Measurements from ENCODE around the gene TNS2.
A peak's percentile ranks its signal among the peaks of the same experiment; 100 is the strongest.
"Not testable (repeated sequence)": the region's sequence is repeated elsewhere in the genome, so short reads cannot be mapped to it uniquely, and the experiment has no call there.

TNS2 gene

DNA sequence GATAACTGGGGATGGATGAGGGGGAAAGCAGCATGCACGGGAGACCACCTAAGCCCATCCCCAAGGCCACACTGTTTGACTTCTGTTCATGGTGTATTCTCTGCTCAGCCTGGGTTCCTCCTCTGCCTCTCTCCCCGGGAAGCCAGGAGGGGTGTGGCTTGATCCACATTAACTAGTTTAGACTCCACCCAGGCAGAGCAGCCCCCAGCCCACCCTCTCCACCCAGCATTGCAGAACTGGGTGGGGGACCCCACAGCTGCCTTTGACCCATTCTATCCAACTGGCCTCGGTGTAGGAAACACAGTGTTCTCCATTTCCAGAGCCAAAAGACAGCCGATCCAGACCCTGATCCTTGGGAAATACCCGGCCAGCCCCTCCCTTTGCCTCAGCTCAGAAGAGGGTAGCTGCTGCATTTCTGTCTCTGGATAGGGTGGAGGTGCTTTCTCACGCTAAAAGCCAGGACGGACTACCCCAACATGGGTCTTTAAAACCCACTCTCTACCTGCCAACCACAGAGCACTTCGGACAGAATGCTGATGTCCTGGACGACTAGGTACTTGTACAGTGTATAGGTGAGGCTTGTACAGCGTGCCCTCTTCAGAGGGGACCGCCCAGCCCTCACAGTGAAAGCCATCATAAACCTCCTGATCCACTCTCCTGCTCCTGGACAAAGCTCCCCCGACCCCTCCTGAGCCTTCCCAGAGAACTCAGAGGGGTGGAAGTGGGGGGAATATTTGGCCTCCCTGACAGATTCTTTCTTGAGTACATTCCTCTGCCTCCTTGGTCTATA is 20.0 kb downstream of the TNS2 start:
- DNase-seq (ENCODE audit: low spot score): no peak

DNA sequence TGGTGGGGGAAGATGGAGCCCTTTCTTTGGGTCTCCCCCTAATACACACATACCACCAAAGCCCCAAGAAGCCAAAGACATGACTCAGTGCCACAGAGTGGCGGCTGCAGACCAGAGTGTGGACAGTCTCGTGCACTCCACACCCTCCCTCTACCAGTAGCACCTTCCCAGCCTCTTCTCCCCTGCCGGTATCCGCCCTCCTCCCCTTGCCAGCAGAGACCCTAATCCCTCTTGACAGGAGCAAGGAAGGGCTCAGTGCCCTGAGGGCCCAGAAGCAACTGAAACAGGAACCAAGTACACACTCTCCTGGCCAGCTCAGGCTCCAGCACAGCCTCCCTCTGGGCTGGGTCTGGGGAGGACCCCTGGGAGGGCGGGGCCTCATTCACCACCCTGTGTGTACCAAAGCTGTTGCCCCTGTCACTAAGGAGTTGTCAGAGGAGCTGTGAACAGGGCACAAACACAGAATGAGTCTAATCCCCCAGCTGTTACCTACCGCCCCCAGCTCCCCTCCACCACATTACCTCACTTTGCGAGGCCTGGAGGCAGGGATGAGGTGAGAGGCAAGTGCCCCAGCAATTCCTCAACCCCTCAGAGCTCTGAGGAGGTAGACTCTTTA is 21.1 kb downstream of the TNS2 start:
- no peak for DNase-seq (ENCODE audit: low spot score)

DNA sequence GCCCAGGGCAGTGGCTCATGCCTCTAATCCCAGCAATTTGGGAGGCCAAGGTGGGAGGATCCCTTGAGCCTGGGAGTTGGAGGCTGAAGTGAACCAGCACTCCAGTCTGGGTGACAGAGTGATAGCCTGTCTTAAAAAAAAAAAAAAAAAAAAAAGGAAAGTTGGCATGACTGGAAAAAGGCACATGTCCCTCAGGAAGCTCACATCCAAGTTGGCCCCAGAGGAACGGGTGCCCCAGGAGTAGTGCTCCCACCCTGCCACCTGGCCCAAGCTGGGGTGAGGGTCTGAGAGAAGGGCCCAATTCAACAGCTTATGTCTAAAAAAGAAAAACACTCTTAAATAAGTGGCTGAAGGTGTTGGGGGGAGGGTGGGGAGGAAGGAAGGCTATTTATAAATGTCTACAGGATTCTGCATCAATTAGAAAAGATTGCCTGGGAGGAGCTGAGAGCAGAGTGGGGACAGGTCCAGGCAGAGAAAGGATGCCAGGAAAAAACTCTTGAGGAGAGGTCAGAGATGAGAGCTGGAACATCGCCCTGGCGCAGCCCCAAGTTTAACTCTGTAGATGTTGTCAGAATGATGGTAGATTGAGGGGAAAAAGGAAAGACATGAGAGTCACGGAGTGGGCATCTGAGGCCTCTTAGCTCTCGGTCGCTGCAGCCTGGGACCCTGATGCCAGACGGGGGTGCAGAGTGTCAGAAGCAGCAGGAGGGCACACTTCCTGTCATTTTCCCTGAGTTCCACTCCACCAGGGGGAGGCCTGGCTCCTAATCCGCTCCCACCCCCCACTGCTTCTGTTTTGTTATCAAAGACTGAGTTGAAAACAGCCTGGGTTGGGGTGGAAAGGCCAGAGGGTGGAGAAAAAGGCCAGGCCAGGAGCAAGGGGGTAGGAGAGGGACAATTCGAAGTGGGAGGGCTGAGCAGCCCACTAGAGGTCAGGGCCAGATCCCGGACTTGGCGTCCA is 22.0 kb downstream of the TNS2 start:
- no peak for DNase-seq (ENCODE audit: low spot score)

DNA sequence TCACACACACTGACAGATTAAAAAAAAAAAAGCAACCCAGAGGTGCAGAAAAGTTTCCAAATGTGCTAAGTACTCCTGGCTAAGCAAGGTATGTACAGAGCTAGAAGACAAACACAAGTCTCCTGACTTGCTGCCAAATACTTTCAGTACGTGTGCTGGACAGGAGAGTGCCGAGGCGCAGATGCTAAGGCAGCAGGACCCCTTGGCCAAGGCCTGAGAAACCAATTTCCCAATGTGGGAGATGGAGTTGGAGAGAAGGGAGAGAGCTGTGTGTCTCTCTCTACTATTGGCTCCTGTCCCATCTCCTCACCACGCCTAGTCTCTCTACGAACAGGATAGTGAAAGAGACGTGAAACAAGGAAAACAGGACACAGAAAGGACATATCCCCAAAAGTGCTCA is 24.0 kb downstream of the TNS2 start:
- DNase-seq (ENCODE audit: low spot score): no peak

DNA sequence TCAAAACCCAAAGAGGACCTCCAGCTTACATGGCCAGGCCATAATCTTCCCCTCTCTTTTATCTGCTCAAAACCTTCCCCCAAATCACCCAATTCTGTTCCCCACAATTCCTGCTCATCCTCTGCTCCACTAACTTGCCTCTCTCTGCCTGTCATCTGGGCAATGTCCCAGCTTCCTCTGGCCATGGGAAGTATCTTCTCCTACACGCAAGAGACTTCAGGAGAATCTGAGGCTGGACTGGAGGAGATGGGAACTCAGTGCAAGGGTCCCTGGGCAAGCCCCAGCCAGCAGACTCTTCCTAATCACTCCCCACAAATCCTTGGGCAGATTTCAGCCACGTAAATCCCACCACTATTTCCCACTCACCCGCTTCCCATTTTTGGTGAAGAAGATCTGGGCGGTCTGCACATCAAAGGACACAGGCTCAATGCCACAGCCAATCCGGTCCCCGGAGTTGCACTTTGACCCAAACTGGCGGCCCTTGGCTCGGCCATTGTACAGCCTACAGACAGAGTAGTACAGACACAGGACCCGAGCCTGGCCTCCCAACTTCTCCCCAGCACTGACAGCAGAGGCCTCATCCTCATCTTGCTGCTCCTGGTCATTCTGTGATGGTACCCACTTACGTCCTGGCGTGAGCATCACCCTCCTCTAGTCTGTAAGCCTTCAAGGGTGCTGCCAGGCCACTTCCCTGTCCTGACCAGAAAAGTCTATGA is 24.6 kb downstream of the TNS2 start:
- DNase-seq (ENCODE audit: low spot score): no peak

DNA sequence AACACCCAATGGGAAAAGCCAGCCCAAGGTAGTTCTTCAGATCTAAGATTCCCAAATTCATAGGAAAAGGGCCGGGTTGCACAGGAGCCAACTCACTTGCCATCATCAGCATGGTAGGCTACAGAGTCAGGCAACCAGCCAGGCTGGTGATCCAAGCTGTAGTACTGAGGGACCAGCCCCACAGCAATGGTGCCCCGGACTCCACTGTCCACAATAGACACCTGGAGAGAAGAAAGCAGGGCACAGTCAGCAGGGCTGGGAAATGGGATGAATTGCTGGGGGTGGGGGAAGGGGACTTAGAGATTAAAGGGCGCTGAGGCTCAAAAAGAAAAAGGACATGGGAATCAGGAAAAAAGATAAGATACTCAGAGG is 25.1 kb downstream of the TNS2 start:
- no peak for DNase-seq (ENCODE audit: low spot score)

DNA sequence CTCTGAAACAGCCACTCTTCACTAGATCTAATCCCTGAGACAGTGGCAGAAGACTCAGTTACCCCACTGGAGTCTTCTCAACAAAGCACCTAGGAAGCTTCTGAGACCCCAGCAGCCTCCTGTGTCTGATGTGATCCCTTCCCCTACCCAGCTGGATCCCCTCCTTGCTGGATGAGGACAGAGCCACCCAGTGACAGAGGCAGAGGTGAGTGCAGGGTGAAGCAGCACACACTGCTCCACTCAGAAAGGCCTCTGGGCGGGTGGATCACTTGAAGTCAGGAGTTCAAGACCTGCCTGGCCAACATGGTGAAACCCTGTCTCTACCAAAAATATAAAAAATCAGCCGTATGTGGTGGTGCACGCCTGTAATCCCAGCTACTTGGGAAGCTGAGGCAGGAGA is 26.6 kb downstream of the TNS2 start:
- no peak for DNase-seq (ENCODE audit: low spot score)

DNA sequence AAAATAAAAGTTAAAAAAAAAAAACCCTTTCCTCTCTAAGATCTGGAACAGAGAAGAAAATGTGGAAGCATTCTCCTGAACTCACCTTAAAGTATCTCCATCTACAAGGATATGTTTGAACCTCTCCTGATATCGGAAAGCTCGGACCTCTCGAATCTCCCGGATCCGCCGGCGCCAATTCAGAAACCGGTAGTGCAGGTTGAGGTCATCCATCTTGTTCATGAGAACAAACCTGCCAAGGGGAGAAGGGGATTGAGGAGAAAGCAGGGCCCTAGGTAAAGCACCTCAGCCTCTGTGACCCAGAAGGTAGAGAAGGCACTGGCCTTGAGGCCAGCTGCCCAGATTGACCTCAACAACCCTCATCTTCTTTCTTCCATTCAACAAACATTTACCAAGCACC is 27.2 kb downstream of the TNS2 start:
- no peak for DNase-seq (ENCODE audit: low spot score)

DNA sequence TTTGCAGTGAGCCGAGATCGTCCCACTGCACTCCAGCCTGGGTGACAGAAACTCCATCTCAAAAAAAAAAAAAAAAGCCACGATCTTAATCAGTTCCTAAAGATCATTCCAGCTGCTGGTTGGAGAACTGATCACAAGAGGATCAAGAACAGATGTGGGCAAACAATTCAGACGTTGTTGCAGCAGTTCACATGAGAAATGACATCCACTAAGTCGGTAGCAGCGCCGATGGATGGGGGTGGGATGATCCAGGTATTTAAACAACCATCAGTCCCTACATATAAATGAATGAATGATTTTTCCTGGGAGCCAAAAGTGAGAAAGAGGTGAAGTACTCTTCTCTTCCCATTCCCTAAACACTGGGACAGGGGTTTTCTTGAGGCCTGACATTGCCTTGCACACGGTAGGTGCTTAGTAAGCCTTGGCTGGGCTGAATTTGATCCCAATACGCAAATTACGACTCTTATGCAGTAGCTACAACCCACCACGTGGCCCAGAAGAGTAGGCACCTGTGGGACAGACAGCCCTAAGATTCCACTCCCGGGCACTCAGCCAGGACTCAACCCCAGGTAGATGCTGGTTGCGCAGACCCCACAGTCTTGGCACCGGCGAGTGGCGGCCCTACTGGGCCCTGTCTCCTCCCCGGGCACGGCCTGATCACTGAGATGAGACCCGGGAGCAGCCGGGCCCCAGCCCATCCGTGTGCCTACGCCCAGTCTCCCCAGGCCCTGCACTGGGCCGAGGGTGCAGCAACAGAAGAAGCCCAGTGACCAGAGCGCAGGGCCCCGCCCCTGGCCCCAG is 28.8 kb downstream of the TNS2 start:
- peak; percentile 66 for DNase-seq (ENCODE audit: low spot score)

DNA sequence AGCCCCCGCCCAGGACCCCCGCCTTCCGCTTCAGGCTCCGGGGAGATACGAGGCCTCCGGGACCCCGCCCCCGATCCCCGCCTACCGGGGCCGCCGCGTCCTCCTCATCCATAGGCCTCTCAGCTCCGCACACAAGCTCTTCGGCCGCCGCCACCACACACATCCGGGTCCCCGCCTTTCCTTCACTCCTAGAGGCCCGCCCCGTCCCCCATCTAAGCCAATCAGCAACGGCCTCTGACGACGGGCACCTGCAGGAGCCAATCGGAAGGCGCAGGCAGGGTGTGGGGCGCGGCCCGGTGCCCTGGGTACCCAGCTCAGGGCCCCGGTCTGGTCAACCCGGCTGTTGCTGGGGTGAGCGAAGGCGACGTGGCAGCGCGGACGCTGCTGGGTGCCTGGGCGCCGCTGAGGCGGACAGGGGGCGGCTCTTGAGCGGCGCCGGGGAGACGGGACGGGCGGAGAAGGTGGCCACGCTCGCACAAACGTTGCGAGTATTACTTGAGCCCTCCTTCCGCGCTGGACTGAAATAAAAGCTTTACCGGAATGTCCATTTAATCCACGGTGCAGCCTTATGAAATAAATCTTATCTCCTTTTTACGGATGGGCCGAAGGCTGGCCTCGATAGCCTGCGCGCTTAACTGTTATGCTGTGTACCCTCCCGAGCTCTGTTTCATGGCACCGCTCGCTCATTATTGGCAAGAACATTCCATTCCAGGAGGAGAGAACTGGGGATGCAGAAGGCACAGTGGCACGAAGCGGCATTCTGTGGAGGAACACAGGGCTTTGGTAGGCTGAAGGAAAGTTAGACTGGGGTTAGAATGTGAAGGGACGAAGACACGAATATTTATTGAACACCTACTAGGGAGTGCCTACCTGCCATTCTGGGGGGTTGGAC is 29.6 kb downstream of the TNS2 start, which contains the start of gene SPRYD3:
Gene SPRYD3 (minus strand): TSS at position 165 of the 892 bp plus-strand sequence. CDS start 57 bp downstream, at position 108.
- DNase-seq (ENCODE audit: low spot score): peak; percentile 96

DNA sequence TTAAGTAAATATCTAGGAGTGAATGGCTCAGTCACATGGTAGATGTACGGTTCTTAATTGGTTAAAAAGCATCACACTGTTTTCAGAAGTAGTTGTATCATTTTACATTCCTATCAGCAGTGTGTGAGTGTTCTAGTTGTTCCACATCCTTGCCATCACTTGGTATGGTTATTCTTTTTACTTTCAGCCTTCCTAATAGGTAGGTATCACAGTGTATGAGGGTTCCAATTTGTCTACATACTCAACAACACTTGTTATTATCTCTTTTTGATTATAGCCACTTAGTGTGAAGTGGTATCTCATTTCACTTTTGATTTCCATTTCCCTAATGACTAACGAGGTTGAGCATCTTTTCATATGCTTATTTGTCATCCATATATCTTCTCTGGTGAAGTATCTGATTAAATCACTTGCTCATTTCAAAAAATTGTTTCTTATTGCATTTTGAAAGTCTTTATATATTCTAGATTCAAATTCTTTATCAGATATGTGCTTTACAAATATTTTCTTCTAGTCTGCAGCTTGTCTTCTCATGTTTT is 32.8 kb downstream of the TNS2 start:
- no peak for DNase-seq (ENCODE audit: low spot score)

DNA sequence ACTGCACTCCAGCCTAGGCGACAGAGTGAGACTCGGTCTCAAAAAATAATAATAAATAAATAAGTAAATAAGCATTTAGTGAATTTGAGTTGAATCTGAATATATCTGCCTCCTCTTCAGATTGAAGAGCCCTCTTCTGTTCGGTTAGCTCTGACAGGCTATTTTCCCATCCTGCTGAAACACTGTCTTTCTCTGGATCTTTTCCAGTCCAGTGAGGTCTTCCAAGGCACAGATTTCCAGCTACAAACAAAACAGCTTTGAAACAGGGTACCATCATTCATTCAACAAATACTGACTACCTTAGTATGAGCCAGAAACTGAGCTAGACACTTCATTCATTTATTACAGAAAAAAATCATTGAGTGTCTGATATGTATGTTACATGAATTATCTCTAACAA is 36.5 kb downstream of the TNS2 start:
- no peak for DNase-seq (ENCODE audit: low spot score)

DNA sequence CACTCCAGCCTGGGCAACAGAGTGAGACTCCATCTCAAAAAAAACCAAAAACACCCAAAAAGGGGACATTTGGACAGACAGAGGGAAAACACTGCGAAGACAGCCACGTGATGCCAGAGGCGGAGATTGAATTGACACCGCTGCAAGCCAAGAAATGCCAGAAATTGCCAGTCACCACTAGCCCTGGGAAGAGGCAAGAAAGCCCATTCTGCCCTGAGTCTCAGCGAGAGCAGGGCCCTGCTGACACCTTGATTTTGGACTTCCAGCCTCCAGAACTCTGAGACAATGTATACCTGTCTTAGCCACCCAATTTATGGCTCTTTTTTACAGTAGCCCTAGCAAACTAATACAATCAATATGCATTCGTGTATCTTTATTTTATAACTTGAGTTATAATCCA is 40.2 kb downstream of the TNS2 start:
- no peak for DNase-seq (ENCODE audit: low spot score)

DNA sequence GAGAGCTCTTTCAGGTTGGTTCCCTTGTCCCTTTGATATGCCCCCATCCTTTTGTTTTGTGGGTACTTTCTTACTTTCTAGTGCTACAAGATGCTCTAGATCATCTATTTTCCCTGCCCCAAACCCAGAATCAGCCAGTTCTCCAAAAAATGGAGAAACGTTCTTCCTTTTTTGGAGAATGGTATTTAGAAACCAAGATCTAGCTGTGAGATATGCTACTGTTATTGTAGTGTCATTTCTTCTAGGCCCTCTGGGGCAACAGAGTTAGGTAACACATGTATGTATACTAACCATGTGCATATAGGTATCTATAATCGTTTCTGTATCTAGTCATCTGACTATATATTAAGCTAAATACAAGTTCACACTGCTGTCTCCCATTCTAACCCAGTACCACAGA is 40.7 kb downstream of the TNS2 start:
- DNase-seq (ENCODE audit: low spot score): no peak

DNA sequence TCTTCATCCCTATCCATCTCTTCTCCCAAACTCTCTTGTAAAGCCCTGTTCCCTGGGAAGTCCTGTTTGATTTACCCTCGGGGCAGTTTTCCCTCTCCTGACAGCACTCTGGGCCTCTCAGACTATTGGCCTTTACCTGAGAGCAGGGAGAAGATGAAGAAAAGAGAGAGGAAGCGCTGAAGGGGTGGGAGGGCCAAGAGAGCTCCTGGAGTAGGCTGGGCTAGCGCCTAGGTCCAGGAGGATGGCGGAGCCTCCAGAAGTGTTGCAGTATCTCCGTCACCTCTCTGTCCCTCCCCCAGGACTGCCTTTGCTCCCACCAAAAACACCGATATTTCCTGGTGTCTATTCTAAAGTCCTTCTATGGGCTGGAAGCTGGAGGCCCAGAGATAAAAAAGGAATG is 41.9 kb downstream of the TNS2 start:
- DNase-seq (ENCODE audit: low spot score): no peak

DNA sequence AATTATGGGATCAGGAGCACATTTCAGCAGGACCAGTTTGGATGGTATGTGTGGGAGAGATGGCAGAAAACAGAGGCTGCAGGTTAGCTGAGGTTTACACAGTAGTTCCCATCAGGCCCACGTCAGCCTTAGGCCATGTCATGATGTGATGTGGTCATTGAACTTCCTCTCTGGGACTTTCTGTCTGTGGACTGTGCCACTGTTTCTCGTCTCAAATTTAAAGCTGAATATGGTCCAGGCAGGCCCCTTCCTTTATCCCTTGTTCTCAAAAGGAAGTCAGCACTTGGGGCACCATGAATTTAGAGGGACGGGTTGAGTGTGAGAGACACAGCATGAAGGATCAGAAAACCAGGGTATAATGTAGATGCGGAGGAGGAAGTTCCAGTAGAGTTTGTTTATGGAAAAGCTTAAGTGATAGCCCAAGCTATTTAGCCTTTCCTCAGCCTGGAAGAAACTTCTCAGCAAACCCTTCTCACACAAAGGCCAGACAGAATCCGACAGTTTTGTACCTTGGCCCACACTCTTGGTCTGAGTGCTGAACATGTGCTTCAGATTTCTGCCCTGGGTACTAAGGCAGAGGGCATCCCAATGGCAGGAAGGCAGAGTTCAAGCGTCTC is 44.0 kb downstream of the TNS2 start:
- no peak for DNase-seq (ENCODE audit: low spot score)

DNA sequence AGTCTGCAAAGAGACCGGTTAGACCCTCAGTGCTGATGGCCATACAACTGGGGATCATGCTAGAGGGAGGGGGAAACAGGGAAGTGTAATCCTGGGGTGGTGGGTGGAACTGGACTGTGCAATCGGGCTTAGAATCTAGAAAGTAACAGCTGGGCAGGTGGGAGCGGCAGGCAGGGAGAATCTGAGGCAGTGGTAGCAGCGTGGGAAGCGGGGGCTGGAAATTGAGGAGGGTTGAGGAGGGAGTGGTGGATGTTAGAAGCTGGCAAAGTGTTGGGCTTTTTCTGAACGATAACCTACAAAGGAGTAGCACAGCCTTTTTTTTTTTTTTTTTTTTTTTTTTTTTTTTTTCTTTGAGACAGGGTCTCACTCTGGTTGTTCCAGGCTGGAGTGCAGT is 44.5 kb downstream of the TNS2 start:
- no peak for DNase-seq (ENCODE audit: low spot score)

DNA sequence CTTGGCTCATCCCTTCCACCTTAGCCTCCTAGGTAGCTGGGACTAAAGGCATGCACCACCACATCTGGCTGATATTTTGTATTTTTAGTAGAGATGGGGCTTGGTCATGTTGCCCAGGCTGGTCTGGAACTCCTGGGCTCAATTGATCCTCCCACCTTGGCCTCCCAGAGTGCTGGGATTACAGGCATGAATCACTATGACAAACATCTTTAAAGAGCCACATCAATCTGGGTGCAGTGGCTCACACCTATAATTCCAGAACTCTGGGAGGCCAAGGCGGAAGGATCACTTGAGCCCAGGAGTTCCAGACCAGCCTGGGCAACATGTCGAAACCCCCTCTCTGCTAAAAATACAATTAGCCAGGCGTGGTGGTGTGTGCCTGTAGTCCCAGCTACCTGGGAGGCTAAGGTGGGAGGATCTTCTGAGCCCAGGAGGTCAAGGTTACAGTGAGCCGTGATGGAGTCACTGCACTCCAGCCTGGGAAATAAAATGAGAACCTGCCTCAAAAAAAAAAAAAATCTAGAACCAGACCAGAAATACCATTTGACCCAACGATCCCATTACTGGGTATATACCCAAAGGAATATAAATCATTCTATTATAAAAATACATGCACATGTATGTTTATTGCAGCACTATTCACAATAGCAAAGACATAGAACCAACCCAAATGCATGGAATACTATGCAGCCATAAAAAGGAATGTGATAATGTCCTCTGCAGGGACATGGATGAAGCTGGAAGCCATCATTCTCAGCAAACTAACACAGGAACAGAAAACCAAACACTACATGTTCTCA is 45.1 kb downstream of the TNS2 start:
- peak; percentile 22 for DNase-seq (ENCODE audit: low spot score)

DNA sequence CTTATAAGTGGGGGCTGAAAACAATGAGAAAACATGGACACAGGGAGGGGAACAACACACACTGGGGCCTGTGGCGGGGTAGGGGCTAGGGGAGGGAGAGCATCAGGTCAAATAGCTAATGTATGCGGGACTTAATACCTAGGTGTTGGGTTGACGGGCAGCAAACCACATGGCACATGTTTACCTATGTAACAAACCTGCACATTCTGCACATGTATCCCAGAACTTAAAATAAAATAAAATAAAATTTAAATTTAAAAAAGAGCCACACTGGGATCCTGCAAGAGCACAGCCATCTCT is 45.7 kb downstream of the TNS2 start:
- not testable (repeated sequence) for DNase-seq (ENCODE audit: low spot score)

Measured in RKO (cell line).